ENCODE data around the gene TEF.

TEF gene

GRCh38 chr22:41406410-41406809 is 24.7 kb downstream of the TEF start:
- TF ChIP-seq CTCF (IDR thresholded peaks at IDR 0.05; ENCODE audit: insufficient read depth, missing control alignments) = no peak
- FAIRE-seq = no peak

GRCh38 chr22:41407433-41407832 is 25.7 kb downstream of the TEF start:
- FAIRE-seq = no peak
- DNase-seq (ENCODE audit: insufficient read length, low spot score) = no peak
- no peak for TF ChIP-seq CTCF (IDR thresholded peaks at IDR 0.05; ENCODE audit: insufficient read depth, missing control alignments)

More at GRCh38 chr22:41406410-41406809, 24.7 kb downstream of the TEF start:
- no peak for DNase-seq (ENCODE audit: insufficient read length, low spot score)

GRCh38 chr22:41408665-41409064 is 26.9 kb downstream of the TEF start:
- TF ChIP-seq CTCF (IDR thresholded peaks at IDR 0.05; ENCODE audit: insufficient read depth, missing control alignments) = no peak
- no peak for FAIRE-seq
- DNase-seq (ENCODE audit: insufficient read length, low spot score) = no peak

GRCh38 chr22:41410311-41410751 is 28.6 kb downstream of the TEF start:
- FAIRE-seq (no peak), DNase-seq (ENCODE audit: insufficient read length, low spot score) (no peak)
- TF ChIP-seq CTCF (IDR thresholded peaks at IDR 0.05; ENCODE audit: insufficient read depth, missing control alignments) = no peak

GRCh38 chr22:41411021-41411851 is 29.5 kb downstream of the TEF start:
- FAIRE-seq (no peak), DNase-seq (ENCODE audit: insufficient read length, low spot score) (no peak)
- no peak for TF ChIP-seq CTCF (IDR thresholded peaks at IDR 0.05; ENCODE audit: insufficient read depth, missing control alignments)

GRCh38 chr22:41415554-41415953 is 33.8 kb downstream of the TEF start:
- DNase-seq (ENCODE audit: insufficient read length, low spot score) = no peak
- FAIRE-seq = no peak
- TF ChIP-seq CTCF (IDR thresholded peaks at IDR 0.05; ENCODE audit: insufficient read depth, missing control alignments) = no peak
